ENCODE data around the gene ATRNL1.

- no peak for TF ChIP-seq TAF1 (conservative IDR thresholded peaks at IDR 0.05)
- TF ChIP-seq ATF3 (IDR thresholded peaks at IDR 0.05) = no peak
- TF ChIP-seq JUND (IDR thresholded peaks at IDR 0.05) = no peak
- no peak for TF ChIP-seq CTCF (IDR thresholded peaks at IDR 0.05; ENCODE audit: low read depth, low read length, missing input control)
- no peak for TF ChIP-seq REST (IDR thresholded peaks at IDR 0.05)
- TF ChIP-seq SP1 (IDR thresholded peaks at IDR 0.05) = no peak
- no peak for TF ChIP-seq RAD21 (IDR thresholded peaks at IDR 0.05)
Measured at GRCh38 chr10:115046686-115047236, 46.4 kb upstream of the ATRNL1 start.

Data from liver (tissue), 3 donors.